ENCODE data around the gene PKIB.

PKIB gene

GRCh38 chr6:122696853-122697252 lies 86.6 kb downstream of the PKIB start:
- no peak for TF ChIP-seq CTCF (IDR thresholded peaks at IDR 0.05)

- no peak for TF ChIP-seq CTCF (IDR thresholded peaks at IDR 0.05)
Measured at GRCh38 chr6:122697458-122697857, 87.3 kb downstream of the PKIB start.

GRCh38 chr6:122701666-122702065 lies 91.5 kb downstream of the PKIB start:
- no peak for TF ChIP-seq CTCF (IDR thresholded peaks at IDR 0.05)

- no peak for TF ChIP-seq CTCF (IDR thresholded peaks at IDR 0.05)
Measured at GRCh38 chr6:122702841-122703240, 92.6 kb downstream of the PKIB start.

- TF ChIP-seq CTCF (IDR thresholded peaks at IDR 0.05): no peak
Measured at GRCh38 chr6:122704066-122704465, 93.9 kb downstream of the PKIB start.

- TF ChIP-seq CTCF (IDR thresholded peaks at IDR 0.05): no peak
Measured at GRCh38 chr6:122709922-122710512, 99.8 kb downstream of the PKIB start.

GRCh38 chr6:122710908-122711635 lies 100.9 kb downstream of the PKIB start:
- TF ChIP-seq CTCF (IDR thresholded peaks at IDR 0.05): no peak

All from LNCAP (cell line).